CD14-positive monocyte (primary cell): ENCODE data around the gene KARS1. TPM values are rescaled to one million over a fixed set of nuclear protein-coding genes. Genes with fewer than 3 reads are reported as not detected.

Experiments used
- DNase-seq, 3 donors: peaks; one replicate each; pipeline ENCODE4 v3.0.0-alpha.2; 2011 to 2022
- H2AFZ ChIP-seq: 2 replicates; pipeline ENCODE4 v1.6.0; 2012; ENCODE audit warnings: mild to moderate bottlenecking, low read depth, low read length, inconsistent platforms; ENCODE audit not compliant: insufficient read depth, poor library complexity, severe bottlenecking
- H3K27ac ChIP-seq, 2 donors: 1 replicate in 1 of 2; 2 replicates in 1 of 2; pipeline ENCODE4 v1.5.1; 2012 to 2013; ENCODE audit warnings: low read length in 2 of 2, control low read depth in 1 of 2, inconsistent platforms in 1 of 2, low read depth in 1 of 2, mild to moderate bottlenecking in 1 of 2
- H3K27me3 ChIP-seq, 2 donors: one replicate each; pipeline versions ENCODE4 v1.6.0 to v1.6.1; 2011 to 2013; ENCODE audit warnings: low read length in 2 of 2; ENCODE audit not compliant: control insufficient read depth in 2 of 2, insufficient read depth in 2 of 2
- H3K36me3 ChIP-seq, 2 donors: replicated peaks in 1 of 2; 1 replicate in 1 of 2; 2 replicates in 1 of 2; pipeline versions ENCODE4 v1.5.1 to v1.6.1; 2012 to 2013; ENCODE audit warnings: low read length in 2 of 2, control low read depth in 1 of 2, inconsistent platforms in 1 of 2, mild to moderate bottlenecking in 1 of 2; ENCODE audit not compliant: insufficient read depth in 2 of 2, control insufficient read depth in 1 of 2
- H3K4me1 ChIP-seq, 2 donors: 1 replicate in 1 of 2; 2 replicates in 1 of 2; pipeline versions ENCODE4 v1.5.1 to v1.6.1; 2012 to 2013; ENCODE audit warnings: low read length in 2 of 2, control low read depth in 1 of 2, inconsistent platforms in 1 of 2, mild to moderate bottlenecking in 1 of 2, moderate library complexity in 1 of 2; ENCODE audit not compliant: insufficient read depth in 2 of 2, control insufficient read depth in 1 of 2
- H3K4me2 ChIP-seq: replicated peaks from 2 replicates; pipeline ENCODE3; 2012; ENCODE audit warnings: low read length, moderate library complexity, mild to moderate bottlenecking; ENCODE audit not compliant: poor library complexity, severe bottlenecking; ENCODE audit errors: extremely low read depth
- H3K4me3 ChIP-seq, 3 experiments: fragments of 200-600 bp in 1 of 3; sonication (generic) in 1 of 3; replicated peaks in 1 of 3; 1 replicate in 2 of 3; 2 replicates in 1 of 3; pipeline ENCODE4 v1.5.1; 2011 to 2013; ENCODE audit warnings: low read length in 3 of 3, mild to moderate bottlenecking in 3 of 3, control low read depth in 2 of 3, low read depth in 2 of 3, inconsistent platforms in 1 of 3, moderate library complexity in 1 of 3
- H3K79me2 ChIP-seq: 2 replicates; pipeline ENCODE4 v1.6.0; 2012; ENCODE audit warnings: mild to moderate bottlenecking, control low read depth, inconsistent platforms, low read length, moderate library complexity; ENCODE audit not compliant: insufficient read depth
- H3K9ac ChIP-seq: 2 replicates; pipeline ENCODE4 v1.6.0; 2017; ENCODE audit warnings: low read length, mild to moderate bottlenecking; ENCODE audit not compliant: insufficient read depth, poor library complexity, severe bottlenecking
- H3K9me3 ChIP-seq, 2 donors: replicated peaks in 1 of 2; 1 replicate in 1 of 2; 2 replicates in 1 of 2; pipeline versions ENCODE4 v1.5.1 to v1.6.1; 2012 to 2013; ENCODE audit warnings: low read length in 2 of 2, control low read depth in 1 of 2; ENCODE audit not compliant: control insufficient read depth in 1 of 2, insufficient read depth in 1 of 2
- H4K20me1 ChIP-seq: 2 replicates; pipeline ENCODE4 v1.6.0; 2012; ENCODE audit warnings: mild to moderate bottlenecking, low read length, control low read depth, moderate library complexity; ENCODE audit not compliant: insufficient read depth
- H3K27ac Mint-ChIP-seq, 7 donors: one replicate each; pipeline ENCODE4 v1.8.0; 2020; ENCODE audit warnings: mild to moderate bottlenecking in 7 of 7, mixed read lengths in 7 of 7, moderate library complexity in 6 of 7, inconsistent platforms in 2 of 7
- H3K27me3 Mint-ChIP-seq, 3 donors: one replicate each; pipeline ENCODE4 v1.8.0; 2021 to 2022; ENCODE audit warnings: low read depth in 3 of 3, mild to moderate bottlenecking in 3 of 3, mixed read lengths in 3 of 3, moderate library complexity in 3 of 3, inconsistent platforms in 1 of 3
- H3K36me3 Mint-ChIP-seq, 2 donors: one replicate each; pipeline ENCODE4 v1.8.0; 2020; ENCODE audit warnings: mixed read lengths in 2 of 2, inconsistent platforms in 1 of 2, mild to moderate bottlenecking in 1 of 2
- H3K4me1 Mint-ChIP-seq: one replicate; pipeline ENCODE4 v1.8.0; 2020; ENCODE audit warnings: mild to moderate bottlenecking, mixed read lengths
- H3K4me3 Mint-ChIP-seq, 2 donors: one replicate each; pipeline ENCODE4 v1.8.0; 2020; ENCODE audit warnings: mild to moderate bottlenecking in 2 of 2, mixed read lengths in 2 of 2, moderate library complexity in 1 of 2
- H3K9me3 Mint-ChIP-seq, 7 donors: one replicate each; pipeline ENCODE4 v1.8.0; 2020 to 2022; ENCODE audit warnings: mixed read lengths in 7 of 7, mild to moderate bottlenecking in 6 of 7, moderate library complexity in 6 of 7, inconsistent platforms in 2 of 7
- WGBS: methylation state at CpG from one replicate; pipeline ENCODE4 v1.1.5; 2013; ENCODE audit warnings: missing lambda C conversion rate; ENCODE audit not compliant: insufficient coverage; 5-methylcytosine and 5-hydroxymethylcytosine counted together
- intact Hi-C, 2 donors: fragments of 100-400 bp; cut with micrococcal nuclease; formaldehyde crosslinking; loops; one replicate each; pipeline versions ENCODE4 v1.15.0 to v1.15.1; 2023
- polyA plus RNA-seq, 3 donors: library from polyadenylated mRNA; depleted of rRNA in 1 of 3; unstranded in 2 of 3; stranded (reverse) in 1 of 3; fragments of 300-500 nt in 2 of 3; fragments of >200 nt in 1 of 3; fragmentation: Illumina TruSeq in 2 of 3; gene quantifications; 1 replicate in 2 of 3; 2 replicates in 1 of 3; pipeline ENCODE4 v1.2.3, GENCODE V29; 2012 to 2021
- TF ChIP-seq, protein P1 (sequence below): fragments of 200-600 bp; IDR thresholded peaks from one replicate; pipeline ENCODE4 v1.8.0; 2022; ENCODE audit warnings: antibody characterized with exemption, mild to moderate bottlenecking

KARS1 gene
- polyA plus RNA-seq, 3 donors = 66.1 to 150 (median 116) TPM

GRCh38 chr16:75616521-75617010 lies 30.9 kb downstream of the KARS1 start:
- H2AFZ ChIP-seq = no peak overlapping the region

GRCh38 chr16:75615619-75616018 lies 31.8 kb downstream of the KARS1 start:
- H3K36me3 ChIP-seq = peaks cover 57 to 99% of the 10 kb centered on the region in 2 donors
- H3K4me3 ChIP-seq = no peak overlapping the region
- H3K4me3 Mint-ChIP-seq = no peak overlapping the region
- no peaks in the 10 kb centered on the region for H3K9me3 ChIP-seq
- TF ChIP-seq, protein P1, sequence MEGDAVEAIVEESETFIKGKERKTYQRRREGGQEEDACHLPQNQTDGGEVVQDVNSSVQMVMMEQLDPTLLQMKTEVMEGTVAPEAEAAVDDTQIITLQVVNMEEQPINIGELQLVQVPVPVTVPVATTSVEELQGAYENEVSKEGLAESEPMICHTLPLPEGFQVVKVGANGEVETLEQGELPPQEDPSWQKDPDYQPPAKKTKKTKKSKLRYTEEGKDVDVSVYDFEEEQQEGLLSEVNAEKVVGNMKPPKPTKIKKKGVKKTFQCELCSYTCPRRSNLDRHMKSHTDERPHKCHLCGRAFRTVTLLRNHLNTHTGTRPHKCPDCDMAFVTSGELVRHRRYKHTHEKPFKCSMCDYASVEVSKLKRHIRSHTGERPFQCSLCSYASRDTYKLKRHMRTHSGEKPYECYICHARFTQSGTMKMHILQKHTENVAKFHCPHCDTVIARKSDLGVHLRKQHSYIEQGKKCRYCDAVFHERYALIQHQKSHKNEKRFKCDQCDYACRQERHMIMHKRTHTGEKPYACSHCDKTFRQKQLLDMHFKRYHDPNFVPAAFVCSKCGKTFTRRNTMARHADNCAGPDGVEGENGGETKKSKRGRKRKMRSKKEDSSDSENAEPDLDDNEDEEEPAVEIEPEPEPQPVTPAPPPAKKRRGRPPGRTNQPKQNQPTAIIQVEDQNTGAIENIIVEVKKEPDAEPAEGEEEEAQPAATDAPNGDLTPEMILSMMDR = no peak
- H3K27me3 Mint-ChIP-seq = peaks cover 0 to 1% (median 0%) of the 10 kb centered on the region in 3 donors
- H3K27me3 ChIP-seq = no peaks in the 10 kb centered on the region
- no peak overlapping the region for H2AFZ ChIP-seq
- H3K79me2 ChIP-seq = no peaks in the 10 kb centered on the region
- no peaks in the 10 kb centered on the region for H3K9me3 Mint-ChIP-seq
- no peak overlapping the region for H3K9ac ChIP-seq
- peaks cover 7% of the 10 kb centered on the region for H3K4me1 Mint-ChIP-seq
- H3K27ac Mint-ChIP-seq = peak overlapping the region in 1 of 7 donors; percentile 3
- no peak overlapping the region for H3K27ac ChIP-seq
- no peak for DNase-seq
- H3K4me1 ChIP-seq = peaks cover 0 to 3% of the 10 kb centered on the region in 2 donors
- no peak overlapping the region for H3K4me2 ChIP-seq
- H3K36me3 Mint-ChIP-seq = peaks cover 67 to 90% of the 10 kb centered on the region in 2 donors
- no peaks in the 10 kb centered on the region for H4K20me1 ChIP-seq
- 100% methylated on average over 1 of the region's 2 CpGs for WGBS
- intact Hi-C loops = no loop called here

More at GRCh38 chr16:75616521-75617010, 30.9 kb downstream of the KARS1 start:
- Histone ChIP-seq H3K27ac (no peak overlapping the region), H3K36me3 (peaks cover 54 to 89% of the 10 kb centered on the region in 2 donors), H3K9me3 (no peaks in the 10 kb centered on the region), H3K9ac (no peak overlapping the region), H3K4me3 (no peak overlapping the region), H3K4me1 (peaks cover 0 to 10% of the 10 kb centered on the region in 2 donors), H4K20me1 (no peaks in the 10 kb centered on the region), H3K27me3 (no peaks in the 10 kb centered on the region), H3K79me2 (no peaks in the 10 kb centered on the region), H3K4me2 (no peak overlapping the region)
- H3K36me3 Mint-ChIP-seq = peaks cover 66 to 82% of the 10 kb centered on the region in 2 donors
- H3K27ac Mint-ChIP-seq = no peak overlapping the region
- TF ChIP-seq, protein P1 = no peak
- H3K4me1 Mint-ChIP-seq = peaks cover 14% of the 10 kb centered on the region
- 86% methylated on average over 1 of the region's 4 CpGs for WGBS
- H3K4me3 Mint-ChIP-seq = no peak overlapping the region
- peaks cover 0 to 1% (median 0%) of the 10 kb centered on the region in 3 donors for H3K27me3 Mint-ChIP-seq
- no peaks in the 10 kb centered on the region for H3K9me3 Mint-ChIP-seq
- intact Hi-C loops = no loop called here
- no peak for DNase-seq
